Stimulated activated CD8-positive, alpha-beta memory T cell treated with anti-CD3 and anti-CD28 coated beads, Interleukin-12 subunit alpha, Interleukin-12 subunit beta, amount 100 ng/mL, for 4 hours (primary cell): ENCODE measurements around the gene ZNF615.
"Not testable (repeated sequence)": the region's sequence is repeated elsewhere in the genome, so short reads cannot be mapped to it uniquely, and the experiment has no call there.

Experiments
- DNase-seq: peaks from one replicate; pipeline ENCODE4 v3.0.0-alpha.2; 2020; ENCODE audit warnings: low read depth

ZNF615 gene

GRCh38 chr19:51980116-51980736 lies 27.8 kb downstream of the ZNF615 start:
- DNase-seq, result no peak

DNA sequence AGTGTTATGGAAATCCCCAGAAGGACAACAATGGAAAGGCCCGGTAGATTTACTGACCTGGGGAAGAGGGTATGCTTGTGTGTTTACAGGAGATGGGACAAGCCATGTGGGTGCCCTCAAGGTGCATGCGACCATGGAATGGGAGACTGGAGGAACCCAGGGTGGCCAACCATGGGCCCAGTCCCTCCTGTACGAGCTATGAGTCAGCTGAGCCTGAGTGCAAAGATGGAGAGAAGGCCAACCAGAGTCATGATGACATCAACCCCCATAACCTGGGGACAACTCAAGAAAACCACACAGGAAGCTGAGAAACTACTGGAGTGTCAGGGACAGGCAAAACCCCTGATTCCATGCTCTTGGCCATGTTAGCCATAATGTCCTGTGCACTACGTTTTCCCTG lies 29.1 kb downstream of the ZNF615 start:
- no peak for DNase-seq

DNA sequence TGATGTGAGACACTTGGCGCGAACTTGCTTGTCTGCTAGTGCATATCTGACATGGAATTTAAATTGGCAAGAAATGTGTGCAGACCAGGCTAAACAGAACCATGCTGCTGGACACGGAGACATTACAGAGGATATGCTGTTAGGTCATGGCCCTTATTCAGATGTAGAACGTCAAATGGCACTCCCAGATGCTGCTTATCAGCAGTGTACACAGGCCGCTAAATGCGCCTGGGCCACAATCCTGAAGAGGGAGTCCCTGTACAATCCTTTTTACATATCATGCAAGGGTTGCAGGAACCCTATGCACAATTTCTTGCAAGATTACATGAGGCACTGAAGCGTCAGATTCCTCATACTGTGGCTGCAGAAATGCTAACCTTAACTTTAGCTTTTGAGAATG lies 30.7 kb downstream of the ZNF615 start:
- no peak for DNase-seq

GRCh38 chr19:51976852-51977251 lies 31.2 kb downstream of the ZNF615 start:
- no peak for DNase-seq

GRCh38 chr19:51975787-51976186 lies 32.2 kb downstream of the ZNF615 start:
- DNase-seq, result not testable (repeated sequence)

DNA sequence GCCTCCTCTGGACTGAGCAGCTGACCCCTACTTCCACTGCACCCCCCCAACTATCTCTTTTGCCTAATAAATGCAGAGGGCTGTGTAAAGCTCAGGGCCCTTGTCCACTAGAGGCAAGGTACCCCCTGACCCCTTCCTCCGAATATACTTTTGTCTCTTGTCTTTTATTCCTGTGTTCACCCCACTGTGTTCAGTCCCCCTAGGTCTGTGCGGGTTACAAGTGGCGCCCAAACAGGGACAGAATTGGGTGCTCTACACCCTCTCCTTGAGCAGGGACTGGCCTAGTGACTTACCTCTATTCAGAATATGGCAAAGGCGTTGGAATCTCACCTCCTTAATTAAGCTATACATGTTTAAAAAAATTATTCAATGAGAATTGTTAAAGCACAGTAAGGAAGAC lies 36.4 kb downstream of the ZNF615 start:
- DNase-seq, result no peak

DNA sequence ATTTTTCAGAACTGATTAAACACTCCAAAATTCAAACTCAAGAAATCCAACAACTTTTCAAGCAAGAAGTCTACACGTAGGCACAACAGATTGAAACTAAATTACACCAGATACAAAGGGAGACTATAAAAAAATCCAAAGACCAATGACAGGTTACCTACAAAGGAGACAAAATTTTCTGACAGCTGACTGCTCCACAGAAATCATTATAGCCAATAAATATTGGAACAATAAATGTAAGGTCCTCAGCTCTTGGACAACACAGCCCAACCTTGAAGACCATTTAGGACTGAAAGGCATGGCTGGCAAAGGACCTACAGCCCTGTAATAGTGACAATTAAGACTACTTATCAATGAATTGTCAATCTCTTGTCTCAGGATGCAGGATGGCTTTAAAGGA lies 37.3 kb downstream of the ZNF615 start:
- no peak for DNase-seq

GRCh38 chr19:51965583-51965982 lies 42.4 kb downstream of the ZNF615 start:
- no peak for DNase-seq

GRCh38 chr19:51960621-51961233 lies 47.3 kb downstream of the ZNF615 start:
- DNase-seq, result not testable (repeated sequence)

- DNase-seq, result no peak
Measured at GRCh38 chr19:51959791-51960190, 48.2 kb downstream of the ZNF615 start.

GRCh38 chr19:51957846-51958245 lies 50.2 kb downstream of the ZNF615 start:
- DNase-seq, result not testable (repeated sequence)

DNA sequence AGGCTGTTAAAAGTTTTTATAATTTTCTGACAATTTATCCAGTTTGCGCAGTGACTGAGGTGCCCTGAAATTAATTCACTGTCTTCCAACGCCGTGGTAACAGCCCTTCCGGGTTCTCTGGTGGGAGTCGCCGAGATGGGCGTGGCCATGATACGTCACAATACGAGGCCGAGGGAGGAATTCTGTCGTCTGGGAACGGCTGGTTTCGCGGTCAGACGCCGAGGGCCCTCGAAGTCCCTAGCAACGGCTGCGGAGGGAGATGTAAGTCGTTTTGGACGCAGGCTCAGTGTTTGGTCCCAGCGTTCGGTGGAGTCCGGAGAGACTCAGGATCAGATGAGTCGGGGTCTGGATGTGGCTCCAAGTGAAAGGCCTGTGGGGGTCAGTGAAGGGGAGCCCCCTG lies 59.0 kb downstream of the ZNF615 start:
- DNase-seq, result no peak

DNA sequence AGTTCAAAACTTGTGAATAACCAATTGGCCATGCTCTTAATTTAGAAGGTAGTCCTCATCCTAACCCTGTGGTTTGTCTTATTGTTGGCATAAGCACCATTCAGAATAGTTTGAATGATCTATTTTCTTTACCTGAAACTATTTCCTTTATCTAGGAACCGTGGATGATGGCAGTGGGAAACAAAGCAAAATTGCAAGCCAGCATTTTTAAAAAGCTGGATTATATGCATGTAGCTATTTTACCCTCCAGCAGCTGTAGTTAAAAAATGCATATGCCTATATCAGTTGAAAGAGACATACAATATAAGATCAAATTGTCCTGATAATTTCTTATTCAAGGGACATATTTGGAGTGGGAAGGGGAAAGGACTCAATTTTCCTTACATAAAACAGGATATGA lies 61.4 kb downstream of the ZNF615 start:
- DNase-seq, result no peak

DNA sequence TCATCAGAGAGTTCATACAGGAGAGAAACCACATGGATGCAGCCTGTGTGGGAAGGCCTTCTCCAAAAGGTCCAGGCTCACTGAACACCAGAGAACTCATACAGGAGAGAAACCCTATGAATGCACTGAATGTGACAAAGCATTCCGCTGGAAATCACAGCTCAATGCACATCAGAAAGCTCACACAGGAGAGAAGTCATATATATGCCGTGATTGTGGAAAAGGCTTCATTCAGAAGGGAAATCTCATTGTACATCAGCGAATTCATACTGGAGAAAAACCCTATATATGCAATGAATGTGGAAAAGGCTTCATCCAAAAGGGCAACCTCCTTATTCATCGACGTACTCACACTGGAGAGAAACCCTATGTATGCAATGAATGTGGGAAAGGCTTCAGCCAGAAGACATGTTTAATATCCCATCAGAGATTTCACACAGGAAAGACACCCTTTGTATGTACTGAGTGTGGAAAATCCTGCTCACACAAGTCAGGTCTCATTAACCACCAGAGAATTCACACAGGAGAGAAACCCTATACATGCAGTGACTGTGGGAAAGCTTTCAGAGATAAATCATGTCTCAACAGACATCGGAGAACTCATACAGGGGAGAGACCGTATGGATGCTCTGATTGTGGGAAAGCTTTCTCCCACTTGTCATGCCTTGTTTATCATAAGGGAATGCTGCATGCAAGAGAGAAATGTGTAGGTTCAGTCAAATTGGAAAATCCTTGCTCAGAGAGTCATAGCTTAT lies 63.0 kb downstream of the ZNF615 start:
- no peak for DNase-seq
